HG03139 (cell line): ENCODE data around the gene NRXN3.

Experiments
- ATAC-seq: cut with Tn5 transposase; IDR thresholded peaks from one replicate; pipeline ENCODE4 v1.9.1; 2021; ENCODE audit not compliant: unreplicated experiment

Gene NRXN3

GRCh38 chr14:78319887-78320635 is 149.9 kb downstream of the NRXN3 start:
- ATAC-seq = no peak

DNA sequence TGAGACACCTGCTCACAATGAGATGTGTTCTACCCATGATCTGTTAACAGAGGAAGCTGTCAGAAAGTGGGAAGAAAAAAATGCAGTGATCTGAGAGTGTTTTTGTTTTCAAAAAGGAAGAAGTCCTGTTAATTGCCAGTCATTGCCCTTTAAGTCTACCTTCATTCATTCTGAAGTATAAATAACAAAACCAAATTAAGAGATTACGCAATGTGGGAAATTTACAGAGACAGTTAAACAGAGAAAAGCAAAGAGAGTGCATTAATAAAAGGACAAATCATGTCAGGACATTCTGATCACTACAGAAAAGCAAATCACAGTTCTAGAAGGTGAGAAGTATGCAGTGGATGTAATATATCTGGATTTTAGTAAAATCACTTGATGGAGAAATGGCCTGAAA is 154.2 kb downstream of the NRXN3 start:
- no peak for ATAC-seq

DNA sequence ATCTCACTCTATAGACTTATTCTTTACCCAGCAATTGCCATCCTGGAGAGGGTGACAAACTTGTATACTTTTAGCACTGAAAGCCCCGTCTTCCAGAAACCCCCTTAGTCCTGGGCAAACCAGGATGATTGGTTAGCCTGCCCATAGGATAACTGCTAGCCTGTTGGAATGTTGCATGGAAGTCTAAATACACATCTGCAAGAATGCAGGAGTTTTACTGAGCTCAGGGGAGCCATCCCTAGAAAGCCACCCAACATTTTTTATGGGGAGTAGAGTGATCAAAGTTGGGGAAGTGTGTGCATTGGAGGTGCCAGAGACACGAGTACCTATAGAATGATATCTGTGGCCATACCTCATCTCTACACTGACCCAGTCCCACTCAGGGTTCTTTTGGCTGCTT is 155.7 kb downstream of the NRXN3 start:
- no peak for ATAC-seq

DNA sequence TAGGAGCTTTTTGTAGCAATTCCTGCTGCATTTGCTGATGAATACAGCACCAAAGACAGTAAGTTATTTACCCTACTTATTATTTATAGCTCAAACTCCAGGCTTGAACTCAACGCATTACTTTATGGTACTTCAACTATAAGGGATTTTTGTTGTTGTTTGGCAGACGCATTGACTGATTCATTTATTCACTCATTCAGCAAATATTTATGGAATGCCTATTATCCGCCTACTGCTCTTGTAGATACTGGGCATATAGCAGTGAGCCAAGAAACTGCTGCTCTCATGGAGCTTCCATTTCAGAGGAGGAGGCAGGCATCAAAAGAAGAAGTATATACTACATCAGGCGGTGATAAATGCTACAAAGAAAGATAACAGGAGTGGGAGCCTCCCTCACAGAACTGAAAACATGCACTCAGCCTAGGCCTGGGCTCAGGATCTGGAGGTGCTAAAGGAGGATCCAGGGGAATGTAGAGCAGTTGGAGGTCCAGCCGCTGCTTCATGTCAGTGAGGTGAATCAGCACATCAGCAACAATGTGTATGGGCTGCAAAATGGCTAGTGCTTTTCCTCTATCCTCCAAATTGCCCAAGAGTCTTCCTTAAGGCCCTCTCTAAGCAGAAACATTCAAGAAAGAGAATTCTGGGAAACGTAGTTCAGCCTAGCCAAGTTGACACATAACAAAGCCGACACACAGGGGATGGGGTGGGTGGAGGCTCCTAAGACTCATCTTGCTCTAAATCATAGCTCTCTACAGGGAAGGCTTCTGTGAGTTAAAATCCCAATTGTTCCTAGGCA is 157.5 kb downstream of the NRXN3 start:
- ATAC-seq = no peak

- ATAC-seq = no peak
Measured at GRCh38 chr14:78329371-78329770, 159.2 kb downstream of the NRXN3 start.

DNA sequence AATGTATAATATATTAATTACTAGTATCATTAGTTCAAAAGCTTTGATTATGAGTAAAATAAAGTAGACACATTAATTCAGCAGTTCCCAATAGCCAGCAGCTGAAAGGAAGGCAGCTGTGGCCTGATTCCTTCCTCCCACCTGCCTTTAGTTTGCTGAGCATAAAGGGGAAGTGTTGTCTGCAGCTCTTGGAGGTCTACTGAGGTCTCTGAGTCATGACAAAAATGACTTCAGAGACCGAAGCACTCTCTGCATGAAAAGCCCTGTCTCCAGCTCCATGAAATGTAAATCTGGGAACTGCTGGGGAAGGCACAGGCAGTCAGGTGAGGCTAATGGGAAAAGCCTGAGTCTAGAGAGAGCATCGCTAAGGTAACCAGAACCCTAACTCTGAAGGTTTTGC is 165.4 kb downstream of the NRXN3 start:
- no peak for ATAC-seq

GRCh38 chr14:78340250-78340649 is 170.1 kb downstream of the NRXN3 start:
- no peak for ATAC-seq

GRCh38 chr14:78341827-78342389 is 171.7 kb downstream of the NRXN3 start:
- no peak for ATAC-seq

GRCh38 chr14:78342879-78343278 is 172.7 kb downstream of the NRXN3 start:
- ATAC-seq = no peak

GRCh38 chr14:78344290-78344689 is 174.1 kb downstream of the NRXN3 start:
- no peak for ATAC-seq

DNA sequence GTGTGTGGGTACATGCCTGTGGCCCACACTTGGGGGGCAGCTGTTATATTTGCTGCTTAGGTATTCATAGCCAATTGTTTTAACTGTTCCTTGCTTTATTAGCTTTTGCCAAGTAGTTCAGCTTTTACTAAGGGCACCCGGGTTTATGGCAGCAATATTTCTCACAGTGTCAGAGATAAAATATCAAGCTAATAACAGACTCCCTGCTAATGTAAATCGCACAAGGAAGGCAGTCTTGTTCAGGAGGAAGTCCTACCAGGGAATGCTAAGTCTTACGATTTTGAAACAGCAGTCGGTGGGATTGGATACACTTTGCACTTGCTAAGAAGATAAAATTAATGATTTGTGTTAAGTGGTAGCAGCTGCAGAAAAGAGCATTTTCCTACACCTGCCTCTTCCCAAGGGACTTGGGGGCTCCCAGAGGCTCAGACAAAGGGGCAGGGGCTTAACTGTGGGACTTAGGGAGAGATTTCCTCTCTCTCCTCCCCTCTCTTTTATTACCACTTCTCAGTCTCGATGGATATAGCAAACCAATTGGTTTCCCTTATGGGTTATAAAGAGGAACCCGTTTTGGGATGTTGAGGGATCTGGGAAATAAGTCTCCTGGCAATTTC is 175.1 kb downstream of the NRXN3 start:
- ATAC-seq = no peak

GRCh38 chr14:78346747-78347146 is 176.6 kb downstream of the NRXN3 start:
- no peak for ATAC-seq

- no peak for ATAC-seq
Measured at GRCh38 chr14:78355109-78355508, 184.9 kb downstream of the NRXN3 start.

DNA sequence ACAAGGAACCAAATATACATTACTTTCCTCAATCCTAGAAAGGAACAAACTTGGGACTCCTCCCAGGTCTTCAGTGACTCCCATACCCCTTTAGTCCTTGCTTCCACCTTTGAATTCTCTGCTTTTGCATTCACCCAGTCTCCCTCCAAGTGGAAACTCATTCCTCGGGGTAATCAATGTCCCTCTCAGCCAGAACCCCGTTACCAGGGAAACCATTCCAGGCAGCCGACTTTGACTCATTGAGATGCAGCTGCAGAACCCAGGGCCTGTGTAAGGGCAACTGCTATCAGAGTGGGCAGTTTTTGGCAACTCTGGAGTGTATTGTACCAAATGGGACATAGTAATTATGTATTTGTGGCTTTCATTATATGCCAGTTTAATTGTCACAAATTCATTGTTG is 186.2 kb downstream of the NRXN3 start:
- no peak for ATAC-seq

DNA sequence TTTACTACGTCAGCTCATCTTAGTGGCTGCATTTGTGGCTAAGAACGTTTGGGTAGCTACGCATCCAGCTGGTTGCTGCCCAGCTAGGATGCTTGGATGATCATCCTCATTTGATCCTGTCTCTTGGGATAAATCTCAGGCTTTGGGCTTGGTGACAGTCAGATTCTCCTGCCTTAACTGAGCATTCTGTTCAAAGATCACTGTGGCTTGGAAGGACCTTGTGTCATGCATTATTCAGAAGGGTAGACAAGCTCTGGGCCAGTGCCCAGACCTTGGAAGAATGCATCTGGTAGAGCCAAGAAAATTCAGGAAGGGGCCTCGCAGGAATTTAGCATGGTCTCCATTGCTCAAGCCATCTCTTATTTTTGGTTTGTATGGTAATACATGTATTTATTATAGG is 188.4 kb downstream of the NRXN3 start:
- ATAC-seq = no peak

- ATAC-seq = no peak
Measured at GRCh38 chr14:78359581-78359980, 189.4 kb downstream of the NRXN3 start.

GRCh38 chr14:78363008-78363407 is 192.8 kb downstream of the NRXN3 start:
- no peak for ATAC-seq

DNA sequence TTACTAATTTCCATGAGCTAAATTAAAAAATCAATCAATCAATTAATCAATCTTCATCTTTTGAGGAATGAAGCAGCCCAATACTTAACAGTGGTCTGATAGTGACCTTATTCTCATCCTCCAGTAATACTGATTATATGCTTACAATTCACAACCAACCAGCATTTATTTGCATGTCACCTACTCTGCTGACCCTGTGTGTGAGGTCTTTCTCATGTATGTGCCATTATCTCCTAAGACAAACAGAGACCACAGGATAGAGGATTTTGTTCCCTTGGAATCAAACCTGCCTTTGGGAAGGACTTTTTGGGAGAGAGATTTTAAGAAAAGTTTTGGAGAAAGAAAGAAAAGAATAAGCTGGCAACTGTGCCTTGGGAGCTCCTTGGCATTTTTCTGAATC is 197.2 kb downstream of the NRXN3 start:
- ATAC-seq = no peak

DNA sequence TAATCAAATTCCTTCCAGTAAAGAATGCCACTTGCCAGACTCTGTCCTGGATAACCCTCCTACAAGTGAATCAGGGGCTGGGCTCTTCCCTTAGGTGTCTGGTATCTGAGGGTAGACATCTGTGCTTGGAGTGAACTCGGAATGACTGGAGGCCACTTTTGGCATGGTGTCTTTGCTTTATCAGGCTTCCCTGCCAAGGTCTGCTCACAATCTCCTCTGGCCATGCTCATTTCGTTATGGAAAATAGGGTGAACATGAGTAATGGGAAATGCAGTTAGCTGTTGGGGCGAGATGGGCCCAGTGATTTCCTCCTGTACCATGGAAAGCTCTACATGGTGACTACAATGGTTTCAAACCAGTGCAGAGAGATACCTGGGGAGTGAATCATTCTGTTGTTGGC is 212.9 kb downstream of the NRXN3 start:
- ATAC-seq = no peak

- no peak for ATAC-seq
Measured at GRCh38 chr14:78398216-78398615, 228.0 kb downstream of the NRXN3 start.

GRCh38 chr14:78399316-78399889 is 229.2 kb downstream of the NRXN3 start:
- no peak for ATAC-seq
